ENCODE results near the gene ADAM12. TPM values are rescaled to one million over a fixed set of nuclear protein-coding genes. Genes with fewer than 3 reads are reported as not detected.

ADAM12 gene
- total RNA-seq, 1 donor from 2014 or later, result 0.98 TPM

- H3K36me3 ChIP-seq, result no peaks in the 10 kb centered on the region
- DNase-seq (no peak), ATAC-seq (no peak)
- H3K4me3 ChIP-seq, result no peak overlapping the region
- H3K4me1 ChIP-seq, result no peaks in the 10 kb centered on the region
- H3K27ac ChIP-seq, result no peak overlapping the region
- TF ChIP-seq CTCF (IDR thresholded peaks at IDR 0.05), result no peak
- H3K27me3 ChIP-seq, result no peaks in the 10 kb centered on the region
- intact Hi-C loops (cut with DNase I), result no loop called here
- H3K9me3 ChIP-seq, result no peaks in the 10 kb centered on the region
Measured at GRCh38 chr10:126337251-126337810, 50.9 kb downstream of the ADAM12 start.

- H3K27ac ChIP-seq, result no peak overlapping the region
- no peak for TF ChIP-seq CTCF (IDR thresholded peaks at IDR 0.05)
- DNase-seq (no peak), ATAC-seq (no peak)
- intact Hi-C loops (cut with DNase I), result no loop called here
- no peaks in the 10 kb centered on the region for H3K27me3 ChIP-seq
- H3K4me1 ChIP-seq, result no peaks in the 10 kb centered on the region
- H3K9me3 ChIP-seq, result no peaks in the 10 kb centered on the region
- H3K36me3 ChIP-seq, result no peaks in the 10 kb centered on the region
- no peak overlapping the region for H3K4me3 ChIP-seq
Measured at GRCh38 chr10:126336801-126337200, 51.5 kb downstream of the ADAM12 start.

GRCh38 chr10:126334272-126334671, 54.0 kb downstream of the ADAM12 start:
- Histone ChIP-seq H3K27ac (no peak overlapping the region), H3K9me3 (no peaks in the 10 kb centered on the region), H3K4me1 (no peaks in the 10 kb centered on the region), H3K27me3 (no peaks in the 10 kb centered on the region), H3K4me3 (no peak overlapping the region), H3K36me3 (no peaks in the 10 kb centered on the region)
- DNase-seq, result no peak
- no peak for TF ChIP-seq CTCF (IDR thresholded peaks at IDR 0.05)
- no peak for ATAC-seq
- intact Hi-C loops (cut with DNase I), result no loop called here

- no peak for TF ChIP-seq CTCF (IDR thresholded peaks at IDR 0.05)
- no peak for ATAC-seq
- Histone ChIP-seq H3K36me3 (no peaks in the 10 kb centered on the region), H3K4me1 (no peaks in the 10 kb centered on the region), H3K9me3 (no peaks in the 10 kb centered on the region), H3K27ac (no peak overlapping the region), H3K27me3 (no peaks in the 10 kb centered on the region), H3K4me3 (no peak overlapping the region)
- intact Hi-C loops (cut with DNase I), result no loop called here
- no peak for DNase-seq
Measured at GRCh38 chr10:126332576-126332975, 55.7 kb downstream of the ADAM12 start.

GRCh38 chr10:126331101-126331500, 57.2 kb downstream of the ADAM12 start:
- no peak overlapping the region for H3K27ac ChIP-seq
- H3K9me3 ChIP-seq, result no peaks in the 10 kb centered on the region
- no peaks in the 10 kb centered on the region for H3K4me1 ChIP-seq
- H3K4me3 ChIP-seq, result no peak overlapping the region
- H3K27me3 ChIP-seq, result no peaks in the 10 kb centered on the region
- no peaks in the 10 kb centered on the region for H3K36me3 ChIP-seq
- intact Hi-C loops (cut with DNase I), result no loop called here
- DNase-seq (no peak), ATAC-seq (no peak)
- no peak for TF ChIP-seq CTCF (IDR thresholded peaks at IDR 0.05)

- DNase-seq (no peak), ATAC-seq (no peak)
- intact Hi-C loops (cut with DNase I), result no loop called here
- TF ChIP-seq CTCF (IDR thresholded peaks at IDR 0.05), result no peak
- Histone ChIP-seq H3K36me3 (no peaks in the 10 kb centered on the region), H3K4me1 (no peaks in the 10 kb centered on the region), H3K27ac (no peak overlapping the region), H3K9me3 (no peaks in the 10 kb centered on the region), H3K27me3 (no peaks in the 10 kb centered on the region), H3K4me3 (no peak overlapping the region)
Measured at GRCh38 chr10:126324826-126325225, 63.5 kb downstream of the ADAM12 start.

All from upper lobe of right lung (tissue), 1 donor.